ENCODE measurements around the gene PARP1. TPM values are rescaled to one million over a fixed set of nuclear protein-coding genes. Genes with fewer than 3 reads are reported as not detected.

PARP1 gene
- total RNA-seq (2021) (123 and 157 TPM in 2 replicates), Bru-seq, nascent RNA (percentile 80 among the genes with signal in this experiment), BruChase-seq, experiment 1, labeled RNA remaining after a 2-hour chase (percentile 68 among the genes with signal in this experiment), BruChase-seq, experiment 2, labeled RNA remaining after a 6-hour chase (percentile 85 among the genes with signal in this experiment)
- long read RNA-seq, transcript PARP1-203 (23 exons, 3,958 nt) = major isoform, 224 of 276 reads
- long read RNA-seq, partial matches to known transcripts = 31 of 276 reads
- long read RNA-seq, other reads (novel, unspliced or antisense) = 20 of 276 reads

DNA sequence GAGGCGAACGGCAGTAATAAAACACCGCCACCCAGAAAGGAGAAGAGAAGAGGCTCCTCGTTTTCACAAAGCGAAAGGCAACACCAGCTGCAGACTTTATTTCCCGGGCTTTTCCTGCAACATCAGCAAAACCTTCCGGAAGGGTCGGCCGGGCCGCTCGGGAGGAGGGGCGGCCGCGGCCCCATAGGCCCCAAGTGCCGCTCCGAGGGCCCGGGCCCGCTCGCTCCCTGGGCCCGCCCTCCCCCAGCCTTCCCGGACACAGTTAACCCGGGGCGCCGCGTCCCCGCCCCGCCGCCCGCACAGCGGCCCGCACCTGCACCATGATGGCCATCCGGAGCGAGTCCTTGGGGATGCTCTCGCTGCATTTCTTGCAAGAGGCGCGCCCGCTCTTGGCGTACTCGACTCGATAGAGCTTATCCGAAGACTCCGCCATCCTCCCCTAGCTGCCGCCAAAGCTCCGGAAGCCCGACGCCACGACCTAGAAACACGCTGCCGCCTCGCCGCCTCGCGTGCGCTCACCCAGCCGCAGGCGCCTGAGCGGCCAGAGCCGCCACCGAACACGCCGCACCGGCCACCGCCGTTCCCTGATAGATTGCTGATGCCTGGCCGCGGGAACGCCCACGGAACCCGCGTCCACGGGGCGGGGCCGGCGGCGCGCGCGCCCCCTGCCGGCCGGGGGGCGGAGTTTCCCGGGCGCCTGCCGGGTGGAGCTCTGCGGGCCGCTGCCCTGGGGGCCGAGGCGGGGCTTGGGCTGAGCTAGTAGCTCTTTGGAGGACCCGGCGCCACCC lies at the start of gene PARP1:
Gene PARP1 (minus strand): TSS at position 597 of the 788 bp plus-strand sequence. CDS start 164 bp downstream, at position 433.
- Histone ChIP-seq H4K20me1 (ENCODE audit: insufficient read depth) (peaks cover 10% of the 10 kb centered on the region; the same call in 1 of the 2 replicates), H3K27me3 (ENCODE audit: insufficient read depth, low read depth) (no peaks in the 10 kb centered on the region), H3K4me1 (replicated peaks; ENCODE audit: insufficient read depth) (peaks cover 33% of the 10 kb centered on the region), H3K27ac (no peak within 1 kb of the TSS), H2AFZ (peak within 1 kb of the TSS; percentile 81), H3K36me3 (ENCODE audit: low read depth) (no peaks in the 10 kb centered on the region), H3K9me2 (ENCODE audit: insufficient read depth) (no peaks in the 10 kb centered on the region), H3K79me2 (ENCODE audit: low read depth) (peaks cover 40% of the 10 kb centered on the region), H3F3A (ENCODE audit: insufficient read depth, low read depth) (peaks cover 17% of the 10 kb centered on the region; the same call in 1 of the 2 replicates), H3K4me3 (peak within 1 kb of the TSS; percentile 60), H3K4me2 (peak within 1 kb of the TSS; percentile 84), H3K9me3 (ENCODE audit: insufficient read depth, low read depth) (no peaks in the 10 kb centered on the region)
- intact Hi-C loops (cut with micrococcal nuclease; ENCODE audit: unreplicated experiment) = loop anchor here (1.0 to 5.0 kb wide), 2 partner anchors 282 to 345 kb away; partner anchors contain the start of gene H3-3A
- ChIA-PET CTCF (interaction anchor here (0.6 to 1.6 kb wide), 16 partner anchors 15 to 982 kb away, joined by 3 to 9 read pairs (median 4); partner anchors contain the start of gene LIN9), POLR2A (ENCODE audit: unreplicated experiment) (interaction anchor here (0.6 to 0.8 kb wide), 6 partner anchors 76 to 574 kb away, joined by 3 to 7 read pairs (median 4); partner anchors contain the start of genes COQ8A and H3-3A)
- BruUV-seq (replicated peaks) = no TSS peak
- TF ChIP-seq EZH2 (IDR thresholded peaks at IDR 0.05; ENCODE audit: low read depth) = no peak
- TF ChIP-seq, protein P1, sequence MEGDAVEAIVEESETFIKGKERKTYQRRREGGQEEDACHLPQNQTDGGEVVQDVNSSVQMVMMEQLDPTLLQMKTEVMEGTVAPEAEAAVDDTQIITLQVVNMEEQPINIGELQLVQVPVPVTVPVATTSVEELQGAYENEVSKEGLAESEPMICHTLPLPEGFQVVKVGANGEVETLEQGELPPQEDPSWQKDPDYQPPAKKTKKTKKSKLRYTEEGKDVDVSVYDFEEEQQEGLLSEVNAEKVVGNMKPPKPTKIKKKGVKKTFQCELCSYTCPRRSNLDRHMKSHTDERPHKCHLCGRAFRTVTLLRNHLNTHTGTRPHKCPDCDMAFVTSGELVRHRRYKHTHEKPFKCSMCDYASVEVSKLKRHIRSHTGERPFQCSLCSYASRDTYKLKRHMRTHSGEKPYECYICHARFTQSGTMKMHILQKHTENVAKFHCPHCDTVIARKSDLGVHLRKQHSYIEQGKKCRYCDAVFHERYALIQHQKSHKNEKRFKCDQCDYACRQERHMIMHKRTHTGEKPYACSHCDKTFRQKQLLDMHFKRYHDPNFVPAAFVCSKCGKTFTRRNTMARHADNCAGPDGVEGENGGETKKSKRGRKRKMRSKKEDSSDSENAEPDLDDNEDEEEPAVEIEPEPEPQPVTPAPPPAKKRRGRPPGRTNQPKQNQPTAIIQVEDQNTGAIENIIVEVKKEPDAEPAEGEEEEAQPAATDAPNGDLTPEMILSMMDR (conservative IDR thresholded peaks at IDR 0.05) = peak; percentile 43
- peak; percentile 74 to 96 for DNase-seq

DNA sequence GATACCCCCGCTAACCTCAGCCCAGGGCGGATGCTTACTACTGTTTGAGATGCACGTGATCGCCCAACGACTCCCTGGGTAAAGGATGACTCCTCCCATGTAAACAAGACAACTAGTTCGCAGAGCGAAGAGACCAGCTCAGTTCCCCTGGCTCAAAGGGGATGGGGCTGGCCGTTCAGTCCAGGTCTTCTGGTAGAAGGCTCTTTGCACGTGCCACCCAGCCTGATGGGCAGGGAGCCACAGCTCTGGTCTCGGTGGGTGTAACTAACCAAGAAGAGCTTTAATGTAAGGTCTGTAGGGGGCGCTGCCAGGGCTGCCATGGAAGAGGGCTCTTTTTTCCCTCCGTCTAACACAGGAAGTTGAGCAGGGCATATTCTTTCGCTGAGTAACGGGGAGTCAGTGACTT lies 49.4 kb upstream of the PARP1 start:
- no peaks in the 10 kb centered on the region; the same call in 1 of the 2 replicates for H3K9me2 ChIP-seq (ENCODE audit: insufficient read depth)
- H3K4me2 ChIP-seq = no peak overlapping the region
- H3K27me3 ChIP-seq (ENCODE audit: insufficient read depth, low read depth) = peaks cover 36% of the 10 kb centered on the region
- H3K27ac ChIP-seq = no peak overlapping the region
- no peaks in the 10 kb centered on the region for H3K79me2 ChIP-seq (ENCODE audit: low read depth)
- no peak for DNase-seq
- no peaks in the 10 kb centered on the region for H4K20me1 ChIP-seq (ENCODE audit: insufficient read depth)
- ChIA-PET CTCF (interaction anchor here (0.6 kb wide), 1 partner anchor 58 kb away, joined by 3 read pairs; no protein-coding TSS in a partner anchor), POLR2A (ENCODE audit: unreplicated experiment) (no interaction called here)
- no peak for TF ChIP-seq EZH2 (IDR thresholded peaks at IDR 0.05; ENCODE audit: low read depth)
- TF ChIP-seq, protein P1 (conservative IDR thresholded peaks at IDR 0.05) = no peak
- H3F3A ChIP-seq (ENCODE audit: insufficient read depth, low read depth) = no peaks in the 10 kb centered on the region
- H3K4me3 ChIP-seq = no peak overlapping the region
- intact Hi-C loops (cut with micrococcal nuclease; ENCODE audit: unreplicated experiment) = no loop called here
- H3K4me1 ChIP-seq (replicated peaks; ENCODE audit: insufficient read depth) = no peaks in the 10 kb centered on the region
- H2AFZ ChIP-seq = no peak overlapping the region
- H3K36me3 ChIP-seq (ENCODE audit: low read depth) = no peaks in the 10 kb centered on the region
- no peaks in the 10 kb centered on the region for H3K9me3 ChIP-seq (ENCODE audit: insufficient read depth, low read depth)
- BruUV-seq (replicated peaks) = no TSS peak

DNA sequence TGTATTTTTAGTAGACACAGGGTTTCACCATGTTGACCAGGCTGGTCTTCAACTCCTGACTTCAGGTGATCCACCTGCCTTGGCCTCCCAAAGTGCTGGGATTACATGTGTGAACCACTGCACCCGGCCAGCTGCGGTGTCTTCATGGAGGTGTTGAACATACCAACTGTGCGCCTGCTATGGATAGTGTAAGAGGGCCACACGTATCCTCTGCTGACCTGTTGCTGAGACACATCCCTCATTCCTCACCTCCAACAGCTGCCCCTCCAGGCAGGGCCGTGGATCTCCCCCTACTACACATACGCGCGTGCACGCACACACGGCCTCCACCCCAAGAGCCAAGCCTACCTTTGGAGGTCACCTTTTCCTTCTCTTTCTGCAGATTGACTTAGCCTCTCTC lies 48.0 kb upstream of the PARP1 start:
- ChIA-PET CTCF (no interaction called here), POLR2A (ENCODE audit: unreplicated experiment) (no interaction called here)
- H3K4me2 ChIP-seq = no peak overlapping the region
- no TSS peak for BruUV-seq (replicated peaks)
- no peaks in the 10 kb centered on the region for H3K4me1 ChIP-seq (replicated peaks; ENCODE audit: insufficient read depth)
- no peaks in the 10 kb centered on the region for H3K79me2 ChIP-seq (ENCODE audit: low read depth)
- no peaks in the 10 kb centered on the region for H3F3A ChIP-seq (ENCODE audit: insufficient read depth, low read depth)
- H4K20me1 ChIP-seq (ENCODE audit: insufficient read depth) = no peaks in the 10 kb centered on the region
- TF ChIP-seq EZH2 (IDR thresholded peaks at IDR 0.05; ENCODE audit: low read depth) = no peak
- TF ChIP-seq, protein P1 (conservative IDR thresholded peaks at IDR 0.05) = no peak
- H3K9me2 ChIP-seq (ENCODE audit: insufficient read depth) = no peaks in the 10 kb centered on the region; the same call in 1 of the 2 replicates
- peaks cover 35% of the 10 kb centered on the region for H3K27me3 ChIP-seq (ENCODE audit: insufficient read depth, low read depth)
- intact Hi-C loops (cut with micrococcal nuclease; ENCODE audit: unreplicated experiment) = no loop called here
- no peak overlapping the region for H3K4me3 ChIP-seq
- no peak overlapping the region for H2AFZ ChIP-seq
- no peaks in the 10 kb centered on the region for H3K9me3 ChIP-seq (ENCODE audit: insufficient read depth, low read depth)
- H3K36me3 ChIP-seq (ENCODE audit: low read depth) = no peaks in the 10 kb centered on the region
- DNase-seq = no peak
- no peak overlapping the region for H3K27ac ChIP-seq

Data from PC-9 (cell line).